Fibroblast of skin of right quadriceps (primary cell): ENCODE results near the gene ZBTB44.
A peak's percentile ranks its signal among the peaks of the same experiment; 100 is the strongest.
"Not testable (repeated sequence)": the region's sequence is repeated elsewhere in the genome, so short reads cannot be mapped to it uniquely, and the experiment has no call there.

Experiments used
- DNase-seq: peaks from one replicate; pipeline ENCODE4 v3.0.0-alpha.2; 2013

ZBTB44 gene

GRCh38 chr11:130312046-130312445, 2.7 kb downstream of the ZBTB44 start:
- DNase-seq, result no peak

- DNase-seq, result no peak
Measured at GRCh38 chr11:130310622-130311021, 4.1 kb downstream of the ZBTB44 start.

GRCh38 chr11:130308886-130309285, 5.8 kb downstream of the ZBTB44 start:
- no peak for DNase-seq

GRCh38 chr11:130308059-130308458, 6.7 kb downstream of the ZBTB44 start:
- DNase-seq, result no peak

GRCh38 chr11:130304651-130305050, 10.1 kb downstream of the ZBTB44 start:
- DNase-seq, result no peak

GRCh38 chr11:130301002-130301401, 13.7 kb downstream of the ZBTB44 start:
- no peak for DNase-seq

- DNase-seq, result no peak
Measured at GRCh38 chr11:130300567-130300966, 14.2 kb downstream of the ZBTB44 start.

- DNase-seq, result no peak
Measured at GRCh38 chr11:130299978-130300377, 14.7 kb downstream of the ZBTB44 start.

GRCh38 chr11:130295657-130296056, 19.1 kb downstream of the ZBTB44 start:
- DNase-seq, result no peak

- no peak for DNase-seq
Measured at GRCh38 chr11:130282111-130282510, 32.6 kb downstream of the ZBTB44 start.

GRCh38 chr11:130281341-130281740, 33.4 kb downstream of the ZBTB44 start:
- DNase-seq, result not testable (repeated sequence)

GRCh38 chr11:130279989-130280388, 34.7 kb downstream of the ZBTB44 start:
- no peak for DNase-seq

- DNase-seq, result no peak
Measured at GRCh38 chr11:130278745-130279144, 36.0 kb downstream of the ZBTB44 start.

GRCh38 chr11:130278151-130278550, 36.6 kb downstream of the ZBTB44 start:
- no peak for DNase-seq

GRCh38 chr11:130272336-130272735, 42.4 kb downstream of the ZBTB44 start:
- peak; percentile 27 for DNase-seq

GRCh38 chr11:130269326-130269943, 45.3 kb downstream of the ZBTB44 start:
- peak; percentile 25 for DNase-seq

GRCh38 chr11:130263351-130263750, 51.4 kb downstream of the ZBTB44 start:
- DNase-seq, result no peak

GRCh38 chr11:130262424-130262823, 52.3 kb downstream of the ZBTB44 start:
- no peak for DNase-seq

GRCh38 chr11:130261571-130261970, 53.1 kb downstream of the ZBTB44 start:
- DNase-seq, result no peak

- no peak for DNase-seq
Measured at GRCh38 chr11:130260742-130261141, 54.0 kb downstream of the ZBTB44 start.

GRCh38 chr11:130260080-130260627, 54.6 kb downstream of the ZBTB44 start:
- no peak for DNase-seq

GRCh38 chr11:130251763-130252162, 63.0 kb downstream of the ZBTB44 start:
- DNase-seq, result not testable (repeated sequence)

GRCh38 chr11:130249929-130250328, 64.8 kb downstream of the ZBTB44 start:
- not testable (repeated sequence) for DNase-seq

GRCh38 chr11:130249371-130249770, 65.3 kb downstream of the ZBTB44 start:
- no peak for DNase-seq

- DNase-seq, result no peak
Measured at GRCh38 chr11:130247319-130247718, 67.4 kb downstream of the ZBTB44 start.
